GM13977 (cell line): ENCODE data around the gene CLRN3.

Experiments used
- DNase-seq: peaks from one replicate; pipeline ENCODE4 v3.0.0; 2012; ENCODE audit warnings: low spot score
- CTCF ChIP-seq: IDR thresholded peaks from 2 replicates; pipeline ENCODE4 v1.5.1; 2012; ENCODE audit warnings: mild to moderate bottlenecking, control low read depth; ENCODE audit not compliant: insufficient read depth; ENCODE audit errors: extremely low read depth, missing control alignments
- in situ Hi-C: fragments of 300-500 bp; cut with MboI; formaldehyde crosslinking; loops from one replicate; pipeline ENCODE4 v1.12.0; 2022; ENCODE audit warnings: low sequenced_read_pairs, low pct_unique_long_range_greater_than_20kb, mixed read lengths, inconsistent platforms; ENCODE audit not compliant: unreplicated experiment

CLRN3 gene

GRCh38 chr10:127890832-127891334 lies 1.9 kb downstream of the CLRN3 start:
- in situ Hi-C loops = no loop called here
- no peak for TF ChIP-seq CTCF
- no peak for DNase-seq

GRCh38 chr10:127890216-127890615 lies 2.5 kb downstream of the CLRN3 start:
- in situ Hi-C loops = no loop called here
- TF ChIP-seq CTCF = no peak
- DNase-seq = no peak

- no peak for DNase-seq
- no peak for TF ChIP-seq CTCF
- in situ Hi-C loops = no loop called here
Measured at GRCh38 chr10:127889605-127890195, 3.0 kb downstream of the CLRN3 start.

GRCh38 chr10:127888521-127889312 lies 4.0 kb downstream of the CLRN3 start:
- no peak for DNase-seq
- in situ Hi-C loops = no loop called here
- TF ChIP-seq CTCF = no peak

GRCh38 chr10:127887541-127888415 lies 5.0 kb downstream of the CLRN3 start:
- DNase-seq = no peak
- in situ Hi-C loops = no loop called here
- no peak for TF ChIP-seq CTCF

GRCh38 chr10:127886371-127887051 lies 6.2 kb downstream of the CLRN3 start:
- in situ Hi-C loops = no loop called here
- no peak for DNase-seq
- TF ChIP-seq CTCF = no peak
